Left colon (tissue), 2 donors: ENCODE data around the gene NFE2L3. TPM values are rescaled to one million over a fixed set of nuclear protein-coding genes. Genes with fewer than 3 reads are reported as not detected.
"Not testable (repeated sequence)": the region's sequence is repeated elsewhere in the genome, so short reads cannot be mapped to it uniquely, and the experiment has no call there.

ENCODE experiments used
- ATAC-seq: fragments of 200-7000 bp; cut with Tn5 transposase; one replicate; pipeline ENCODE4 v1.9.1; 2020; ENCODE audit warnings: mild to moderate bottlenecking, moderate library complexity
- DNase-seq, 2 donors: peaks; one replicate each; pipeline ENCODE4 v3.0.0-alpha.2; 2020
- intact Hi-C, 2 donors: fragments of 100-400 bp; cut with DNase I in 1 of 2; cut with micrococcal nuclease in 1 of 2; formaldehyde crosslinking; loops; one replicate each; pipeline versions ENCODE4 v1.11.2 to v1.14.0; 2022; cut with DNase I, micrococcal nuclease
- total RNA-seq, 2 donors: library from RNA; stranded (reverse); fragmentation: NEBNext Ultra II Directional; extraction: Animal tissue kit (Norgen Biotek cat#: 25700); gene quantifications; one replicate each; pipeline ENCODE4 v1.2.1, GENCODE V29; 2021
- donor health status: DM: no; HTN: no; CAD: no.
- donor health status: DM: yes; HTN: yes; CAD: no.

Gene NFE2L3
- total RNA-seq, 2 donors from 2014 or later: 8.8 to 13.4 TPM

GRCh38 chr7:26193432-26194207, 41.6 kb downstream of the NFE2L3 start:
- intact Hi-C loops: loop anchor here in 1 of 2 donors (10.0 kb wide), 1 partner anchor 99 kb away; no protein-coding TSS in a partner anchor
- no peak for ATAC-seq
- DNase-seq: no peak

DNA sequence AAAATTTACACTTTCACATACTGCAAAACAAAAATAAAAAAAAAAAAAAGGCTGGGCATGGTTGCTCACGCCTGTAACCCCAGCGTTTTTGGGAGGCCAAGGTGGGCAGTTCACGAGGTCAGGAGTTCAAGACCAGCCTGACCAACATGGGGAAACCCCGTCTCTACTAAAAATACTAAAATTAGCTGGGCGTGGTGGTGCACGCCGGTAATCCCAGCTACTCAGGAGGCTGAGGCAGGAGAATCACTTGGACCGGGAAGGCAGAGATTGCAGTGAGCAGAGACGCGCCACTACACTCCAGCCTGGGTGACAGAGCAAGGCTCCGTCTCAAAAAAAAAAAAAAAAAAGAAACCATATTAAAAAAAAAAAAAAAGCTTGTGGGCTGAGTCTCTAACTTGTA, 42.8 kb downstream of the NFE2L3 start:
- ATAC-seq, DNase-seq: not testable (repeated sequence)
- intact Hi-C loops: loop anchor here in 1 of 2 donors (10.0 kb wide), 1 partner anchor 100 kb away; no protein-coding TSS in a partner anchor

GRCh38 chr7:26195182-26195581, 43.2 kb downstream of the NFE2L3 start:
- intact Hi-C loops: loop anchor here in 1 of 2 donors (10.0 kb wide), 1 partner anchor 100 kb away; no protein-coding TSS in a partner anchor
- no peak for ATAC-seq
- no peak for DNase-seq

GRCh38 chr7:26195867-26196657, 44.1 kb downstream of the NFE2L3 start:
- DNase-seq (no peak), ATAC-seq (no peak)
- intact Hi-C loops: loop anchor here in 1 of 2 donors (10.0 kb wide), 1 partner anchor 101 kb away; no protein-coding TSS in a partner anchor

DNA sequence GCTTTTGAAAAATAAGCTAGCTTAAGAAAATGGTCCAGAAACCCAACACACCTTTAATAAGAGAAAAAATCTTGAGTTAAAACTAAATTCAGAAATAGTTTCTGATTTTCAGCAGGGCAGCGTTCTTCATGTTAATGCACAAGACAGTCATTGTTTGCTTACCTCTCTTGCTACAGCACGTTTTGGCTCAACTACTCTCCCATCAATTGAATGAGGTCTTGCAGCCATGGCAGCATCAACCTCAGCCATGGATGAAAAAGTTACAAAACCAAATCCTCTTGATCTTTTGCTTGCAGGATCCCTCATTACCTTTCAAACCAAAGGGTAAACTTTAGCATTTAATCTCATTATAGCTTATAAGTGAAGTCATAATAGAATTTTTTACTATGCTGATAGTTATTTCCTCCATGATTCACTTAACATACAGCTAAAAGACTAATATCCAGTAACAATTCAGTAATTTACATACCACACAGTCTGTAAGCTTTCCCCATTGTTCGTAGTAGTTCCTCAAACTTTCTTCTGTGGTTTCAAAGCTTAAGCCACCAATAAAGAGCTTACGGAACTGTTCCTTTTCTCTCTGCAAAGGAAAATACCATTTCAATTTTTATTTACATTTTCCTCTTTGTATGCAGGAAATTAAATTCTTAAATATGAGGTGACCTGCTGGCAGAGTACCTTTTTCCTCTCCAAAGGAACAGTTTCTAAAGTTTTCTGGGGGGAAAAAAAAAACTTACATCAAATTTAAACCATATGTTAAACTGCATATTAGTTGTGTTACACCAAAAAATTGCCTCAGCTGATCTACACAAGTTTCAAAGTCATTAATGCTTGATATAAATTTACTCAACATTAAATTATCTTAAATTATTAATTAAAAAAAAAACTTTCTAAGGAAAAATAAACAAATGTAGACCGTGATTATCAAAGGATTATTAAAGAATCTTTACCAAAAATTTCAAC, 45.4 kb downstream of the NFE2L3 start:
- ATAC-seq: no peak
- DNase-seq: no peak
- intact Hi-C loops: loop anchor here in 1 of 2 donors (10.0 kb wide), 1 partner anchor 103 kb away; no protein-coding TSS in a partner anchor

GRCh38 chr7:26198133-26198780, 46.3 kb downstream of the NFE2L3 start:
- DNase-seq (no peak), ATAC-seq (no peak)
- intact Hi-C loops: loop anchor here in 1 of 2 donors (10.0 kb wide), 1 partner anchor 103 kb away; no protein-coding TSS in a partner anchor

- intact Hi-C loops: loop anchor here in 1 of 2 donors (10.0 kb wide), 1 partner anchor 104 kb away; no protein-coding TSS in a partner anchor
- DNase-seq (no peak), ATAC-seq (no peak)
Observed at GRCh38 chr7:26198781-26199169, 46.8 kb downstream of the NFE2L3 start.

GRCh38 chr7:26199301-26200037, 47.5 kb downstream of the NFE2L3 start:
- DNase-seq: peak; percentile 73 to 79
- ATAC-seq: peak; percentile 25
- intact Hi-C loops: loop anchor here in 1 of 2 donors (5.0 to 10.0 kb wide), 2 partner anchors 105 to 963 kb away; no protein-coding TSS in a partner anchor

DNA sequence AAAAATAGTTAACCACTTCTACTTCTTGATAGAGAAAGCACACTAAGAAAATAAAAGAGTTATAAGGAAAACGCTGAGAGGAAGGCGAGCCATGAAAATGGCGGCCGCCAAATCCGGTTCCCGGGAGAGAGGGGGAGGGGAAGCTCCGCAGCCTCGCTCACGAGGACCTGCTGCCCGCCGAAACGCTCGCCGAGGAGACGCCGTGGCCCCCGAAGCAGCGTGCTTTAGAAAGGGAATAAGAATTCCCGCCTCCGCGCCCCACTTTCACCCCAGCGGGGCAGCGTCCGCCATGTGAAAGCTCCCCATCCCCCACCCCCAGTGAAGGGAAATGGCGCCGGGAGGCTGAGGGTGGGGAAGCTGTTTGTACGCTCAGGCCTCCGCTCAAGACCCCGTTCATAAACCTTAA, 48.0 kb downstream of the NFE2L3 start:
- DNase-seq (peak; percentile 67 to 85), ATAC-seq (peak; percentile 41)
- intact Hi-C loops: loop anchor here in 1 of 2 donors (5.0 kb wide), 1 partner anchor 962 kb away; no protein-coding TSS in a partner anchor

- DNase-seq: peak; percentile 97
- intact Hi-C loops: loop anchor here in 1 of 2 donors (5.0 kb wide), 1 partner anchor 962 kb away; no protein-coding TSS in a partner anchor
Observed at GRCh38 chr7:26200444-26201246, 48.6 kb downstream of the NFE2L3 start, which contains the start of gene HNRNPA2B1. Gene HNRNPA2B1 (minus strand): TSS chr7:26200746. CDS start chr7:26200577, 169 bp downstream.

GRCh38 chr7:26201247-26202018, 49.4 kb downstream of the NFE2L3 start, which contains the start of gene CBX3:
Gene CBX3 (plus strand): TSS chr7:26201745. CDS start chr7:26202999, 1,254 bp downstream.
- DNase-seq (peak; percentile 89 to 93), ATAC-seq (peak; percentile 65)
- intact Hi-C loops: loop anchor here in 1 of 2 donors (5.0 kb wide), 1 partner anchor 961 kb away; no protein-coding TSS in a partner anchor

More at GRCh38 chr7:26200444-26201246, 48.6 kb downstream of the NFE2L3 start, which contains the start of gene HNRNPA2B1:
- ATAC-seq: peak; percentile 79

DNA sequence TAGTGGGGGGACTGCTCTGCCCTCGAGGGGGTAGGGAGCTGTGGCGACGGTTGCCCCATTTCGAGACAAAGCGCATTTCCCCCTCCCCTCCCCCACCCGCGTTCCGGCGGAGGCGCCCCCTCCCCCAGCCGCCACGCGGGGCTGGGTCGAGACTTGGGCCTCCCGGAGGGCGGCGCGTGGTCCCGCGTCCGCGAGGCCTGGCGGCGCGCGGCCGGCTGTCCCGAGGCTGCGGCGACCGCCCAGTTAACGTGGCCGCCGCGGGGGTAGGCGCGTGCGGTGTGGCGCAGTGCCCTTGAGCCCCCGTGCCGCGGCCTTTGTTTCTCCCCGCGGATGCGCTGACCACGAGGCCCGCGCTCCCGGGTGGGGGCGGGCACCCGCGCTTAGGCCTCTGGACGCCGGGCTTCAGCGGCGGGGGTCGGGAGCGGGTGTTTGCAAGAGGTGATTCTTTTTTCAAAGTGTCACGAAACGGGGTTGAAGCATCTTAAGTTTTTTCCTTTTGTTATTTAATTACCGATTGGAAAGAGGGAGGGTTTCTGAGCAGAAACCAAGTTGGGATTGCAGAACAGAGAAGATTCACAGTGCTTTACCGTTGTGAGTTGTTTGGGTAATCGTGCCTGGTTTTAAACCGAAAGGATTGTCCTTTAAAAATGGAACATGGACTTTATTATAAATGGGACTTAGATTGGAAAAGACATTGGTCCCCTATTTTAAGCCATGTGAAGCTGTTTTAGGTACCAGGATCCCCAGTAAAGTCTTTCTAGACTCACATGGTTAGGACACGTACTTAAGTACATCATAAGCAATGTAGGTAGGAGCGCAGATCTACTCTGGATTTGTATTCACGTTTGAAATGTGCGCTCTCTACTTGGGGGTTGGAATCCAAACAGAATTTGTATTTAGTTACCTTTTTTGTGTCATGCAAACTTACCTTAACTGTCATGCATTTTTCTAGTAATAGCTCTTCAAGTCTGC, 50.3 kb downstream of the NFE2L3 start:
- ATAC-seq (peak; percentile 14), DNase-seq (peak in 1 of 2 donors; percentile 78)
- intact Hi-C loops: loop anchor here in 1 of 2 donors (5.0 kb wide), 1 partner anchor 960 kb away; no protein-coding TSS in a partner anchor

DNA sequence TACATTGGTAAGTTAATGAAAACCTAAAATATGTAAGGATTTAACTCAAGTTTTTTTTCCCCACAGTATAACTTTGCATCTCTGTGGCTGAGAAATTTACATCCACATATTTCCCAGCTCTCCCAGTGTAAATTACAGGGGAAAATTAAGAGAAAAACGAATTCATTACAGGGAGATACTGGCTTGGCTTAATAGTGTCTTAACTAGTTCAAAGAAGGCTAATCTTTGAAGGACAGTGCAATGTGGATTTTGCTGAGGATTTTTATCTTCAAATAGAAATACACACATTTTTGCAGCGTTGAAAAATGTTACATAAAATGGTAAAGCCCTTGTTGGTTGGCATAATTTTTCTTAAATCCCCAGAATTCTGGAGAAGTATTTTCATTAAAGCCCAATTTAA, 51.0 kb downstream of the NFE2L3 start:
- intact Hi-C loops: loop anchor here in 1 of 2 donors (5.0 kb wide), 1 partner anchor 959 kb away; no protein-coding TSS in a partner anchor
- ATAC-seq: no peak
- no peak for DNase-seq
